T-cell (primary cell): ENCODE data around the gene SLC15A5. TPM values are rescaled to one million over a fixed set of nuclear protein-coding genes. Genes with fewer than 3 reads are reported as not detected.

Experiments used
- ATAC-seq, 4 experiments: fragments of 200-7000 bp in 3 of 4; fragments of 150-1000 bp in 1 of 4; cut with Tn5 transposase; replicated peaks in 1 of 4; 1 replicate in 3 of 4; 2 replicates in 1 of 4; pipeline ENCODE4 v1.10.0; 2021; ENCODE audit warnings: moderate library complexity in 3 of 4, mild to moderate bottlenecking in 2 of 4, moderate number of reproducible peaks in 1 of 4
- CTCF ChIA-PET, 2 donors: fragments of 300-600 bp; sonication (Branson Sonifier 250); formaldehyde crosslinking; loops; one replicate each; lab custom pipeline; 2022; ENCODE audit warnings: antibody characterized with exemption in 2 of 2; lab: Charles Lee
- POLR2A ChIA-PET, 2 donors: fragments of 300-600 bp; sonication (Branson Sonifier 250); formaldehyde crosslinking; loops; one replicate each; lab custom pipeline; 2022; ENCODE audit warnings: antibody characterized with exemption in 2 of 2; lab: Charles Lee
- DNase-seq, 35 experiments: peaks; one replicate each; pipeline versions ENCODE4 v3.0.0 to v3.0.0-alpha.2; 2013 to 2023
- H3K27ac ChIP-seq: one replicate; pipeline ENCODE4 v1.5.1; 2013; ENCODE audit warnings: low read length
- H3K27me3 ChIP-seq, 2 experiments: replicated peaks in 1 of 2; 1 replicate in 1 of 2; 2 replicates in 1 of 2; pipeline versions ENCODE4 v1.6.1 to v1.7.0; 2013; ENCODE audit warnings: low read length in 1 of 2, mixed read lengths in 1 of 2; ENCODE audit not compliant: control insufficient read depth in 2 of 2, insufficient read depth in 2 of 2; ENCODE audit errors: extremely low read depth in 1 of 2
- H3K36me3 ChIP-seq, 2 donors: 1 replicate in 1 of 2; 2 replicates in 1 of 2; pipeline versions ENCODE4 v1.6.1 to v1.7.0; 2013; ENCODE audit warnings: low read length in 1 of 2; ENCODE audit not compliant: control insufficient read depth in 2 of 2, insufficient read depth in 1 of 2; ENCODE audit errors: extremely low read depth in 1 of 2
- H3K4me1 ChIP-seq, 2 experiments: 1 replicate in 1 of 2; 2 replicates in 1 of 2; pipeline versions ENCODE4 v1.6.1 to v1.7.0; 2013; ENCODE audit warnings: low read length in 2 of 2, mixed read lengths in 1 of 2; ENCODE audit not compliant: insufficient read depth in 2 of 2, control insufficient read depth in 1 of 2; ENCODE audit errors: extremely low read depth in 1 of 2
- H3K4me3 ChIP-seq, 2 donors: 1 replicate in 1 of 2; 2 replicates in 1 of 2; pipeline versions ENCODE4 v1.5.1 to v1.7.0; 2013; ENCODE audit warnings: mild to moderate bottlenecking in 2 of 2, low read length in 1 of 2, moderate library complexity in 1 of 2; ENCODE audit not compliant: control insufficient read depth in 1 of 2; ENCODE audit errors: extremely low read depth in 1 of 2
- H3K9me3 ChIP-seq: 2 replicates; pipeline ENCODE4 v1.7.0; 2013
- H3K27ac Mint-ChIP-seq, 2 donors: one replicate each; pipeline ENCODE4 v1.8.0; 2020 to 2021; ENCODE audit warnings: mild to moderate bottlenecking in 2 of 2, mixed read lengths in 2 of 2
- H3K27me3 Mint-ChIP-seq, 2 donors: one replicate each; pipeline ENCODE4 v1.8.0; 2021 to 2022; ENCODE audit warnings: mixed read lengths in 2 of 2
- H3K36me3 Mint-ChIP-seq: one replicate; pipeline ENCODE4 v1.8.0; 2021; ENCODE audit warnings: mixed read lengths
- H3K4me1 Mint-ChIP-seq, 3 donors: one replicate each; pipeline ENCODE4 v1.8.0; 2020 to 2022; ENCODE audit warnings: mixed read lengths in 3 of 3, mild to moderate bottlenecking in 1 of 3
- H3K4me3 Mint-ChIP-seq, 3 donors: one replicate each; pipeline ENCODE4 v1.8.0; 2020 to 2022; ENCODE audit warnings: mild to moderate bottlenecking in 3 of 3, mixed read lengths in 3 of 3, moderate library complexity in 3 of 3
- H3K9me3 Mint-ChIP-seq, 3 donors: one replicate each; pipeline ENCODE4 v1.8.0; 2020 to 2022; ENCODE audit warnings: mixed read lengths in 3 of 3
- WGBS: methylation state at CpG from one replicate; pipeline ENCODE4 v1.1.5; 2013; ENCODE audit warnings: missing lambda C conversion rate; ENCODE audit not compliant: insufficient coverage; 5-methylcytosine and 5-hydroxymethylcytosine counted together
- total RNA-seq, 35 experiments: library from RNA in 6 of 35; stranded (reverse) in 6 of 35; fragments of 120-200 nt in 1 of 35; gene quantifications; one replicate each; pipeline versions ENCODE4 v1.2.1 to v1.2.4 and lab custom pipeline; 2013 to 2026

SLC15A5 gene
- total RNA-seq, 5 donors from 2014 or later (not counting 1 experiment from before 2014, with no cell fraction given): not detected

DNA sequence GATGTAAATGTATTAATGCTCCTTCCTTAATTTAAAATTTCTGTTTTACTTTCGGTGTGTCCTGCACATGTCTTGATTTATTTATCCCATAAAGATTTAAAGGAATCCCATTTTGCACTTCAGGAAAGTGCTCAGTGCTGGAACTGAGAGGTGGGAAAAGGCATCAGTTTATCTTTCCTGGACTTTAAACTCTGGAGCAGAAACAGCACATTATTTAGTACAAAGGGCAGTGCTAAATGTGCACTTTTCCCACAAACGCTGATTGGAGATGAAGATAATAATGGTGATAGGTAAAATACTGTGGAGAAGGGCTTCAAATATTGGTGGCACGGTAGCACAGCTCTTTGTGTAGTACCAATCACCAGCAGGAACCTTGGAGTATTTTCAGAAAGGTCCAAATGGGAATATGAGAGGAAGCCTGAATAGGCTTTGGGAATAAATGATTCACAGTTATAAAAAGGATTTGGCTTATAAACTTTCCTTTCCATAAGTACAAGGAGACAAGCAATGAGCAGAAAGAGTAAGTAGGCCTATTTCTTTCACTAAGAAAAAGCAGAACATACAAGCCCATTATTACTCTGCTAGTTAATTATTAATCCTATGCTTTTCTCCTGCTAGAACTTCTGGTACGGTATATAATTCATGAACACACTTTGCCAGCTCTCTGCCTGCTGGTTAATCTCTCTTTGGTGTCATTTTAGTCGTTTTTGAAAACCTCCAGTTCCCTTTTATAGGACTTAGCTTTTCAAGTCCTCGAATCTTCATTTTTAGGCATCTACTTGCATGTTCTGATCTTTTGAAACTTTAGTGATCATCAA lies 58.3 kb downstream of the SLC15A5 start:
- no peaks in the 10 kb centered on the region for H3K36me3 ChIP-seq
- 60% methylated on average over 4 of the region's 6 CpGs for WGBS
- peaks cover 0 to 11% (median 2%) of the 10 kb centered on the region in 3 donors for H3K9me3 Mint-ChIP-seq
- ATAC-seq (no peak), DNase-seq (no peak)
- no peak overlapping the region for H3K4me3 Mint-ChIP-seq
- H3K27me3 Mint-ChIP-seq: no peaks in the 10 kb centered on the region
- H3K4me1 ChIP-seq: no peaks in the 10 kb centered on the region
- no peaks in the 10 kb centered on the region for H3K36me3 Mint-ChIP-seq
- no peak overlapping the region for H3K27ac ChIP-seq
- ChIA-PET CTCF (no interaction called here), POLR2A (no interaction called here)
- H3K27me3 ChIP-seq: no peaks in the 10 kb centered on the region
- no peak overlapping the region for H3K4me3 ChIP-seq
- H3K9me3 ChIP-seq: no peaks in the 10 kb centered on the region
- no peaks in the 10 kb centered on the region for H3K4me1 Mint-ChIP-seq
- H3K27ac Mint-ChIP-seq: no peak overlapping the region

DNA sequence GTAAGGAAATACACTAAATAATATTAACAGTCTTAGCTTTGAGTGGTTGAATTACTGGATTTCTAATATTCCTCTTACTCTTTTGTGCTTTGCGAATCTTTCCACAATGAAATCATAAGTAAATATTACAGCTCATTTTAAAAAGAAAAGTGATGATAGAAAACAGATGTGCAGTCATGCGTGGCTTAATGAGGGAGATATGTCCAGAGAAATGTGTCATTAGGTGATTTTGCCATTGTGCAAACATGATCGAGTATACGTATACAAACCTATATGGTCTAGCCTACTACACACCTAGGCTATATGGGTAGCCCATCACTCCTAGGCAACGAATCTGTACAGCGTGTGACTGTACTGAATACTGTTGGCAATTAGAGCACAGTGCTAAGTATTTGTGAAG lies 59.3 kb downstream of the SLC15A5 start:
- Mint-ChIP-seq H3K9me3 (peaks cover 0 to 11% (median 2%) of the 10 kb centered on the region in 3 donors), H3K27ac (no peak overlapping the region), H3K4me3 (no peak overlapping the region), H3K36me3 (no peaks in the 10 kb centered on the region), H3K4me1 (no peaks in the 10 kb centered on the region), H3K27me3 (no peaks in the 10 kb centered on the region)
- no CpG with 5 or more reads among the region's 6 CpGs for WGBS
- no peak overlapping the region for H3K27ac ChIP-seq
- H3K27me3 ChIP-seq: no peaks in the 10 kb centered on the region
- ATAC-seq: no peak
- no peaks in the 10 kb centered on the region for H3K9me3 ChIP-seq
- ChIA-PET CTCF (no interaction called here), POLR2A (no interaction called here)
- H3K4me3 ChIP-seq: no peak overlapping the region
- no peaks in the 10 kb centered on the region for H3K36me3 ChIP-seq
- no peak for DNase-seq
- H3K4me1 ChIP-seq: no peaks in the 10 kb centered on the region

DNA sequence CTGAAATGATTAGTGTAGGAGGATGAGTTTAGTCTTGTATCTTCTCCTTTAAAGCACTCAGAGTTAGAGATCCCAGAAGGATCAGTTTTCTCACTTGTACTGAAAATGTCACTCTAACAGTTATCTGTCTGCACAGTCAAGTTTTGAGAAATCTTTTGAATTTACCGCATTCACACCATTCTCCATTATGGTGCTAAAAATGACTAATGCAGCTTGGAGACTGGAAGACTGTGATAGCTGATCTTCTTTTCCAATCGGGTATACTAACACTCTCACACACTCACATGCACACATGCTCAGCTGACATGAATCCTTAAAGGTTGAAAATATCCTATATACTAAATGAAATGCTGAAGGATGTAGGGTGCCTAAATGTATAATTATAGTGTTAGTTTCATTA lies 65.8 kb downstream of the SLC15A5 start:
- no peaks in the 10 kb centered on the region for H3K36me3 ChIP-seq
- no peaks in the 10 kb centered on the region for H3K4me1 Mint-ChIP-seq
- no peaks in the 10 kb centered on the region for H3K9me3 ChIP-seq
- H3K4me1 ChIP-seq: no peaks in the 10 kb centered on the region
- no peaks in the 10 kb centered on the region for H3K9me3 Mint-ChIP-seq
- no peak for ATAC-seq
- no peaks in the 10 kb centered on the region for H3K36me3 Mint-ChIP-seq
- ChIA-PET POLR2A (no interaction called here), CTCF (no interaction called here)
- no peak overlapping the region for H3K27ac Mint-ChIP-seq
- no CpG with 5 or more reads among the region's 2 CpGs for WGBS
- H3K27me3 Mint-ChIP-seq: no peaks in the 10 kb centered on the region
- H3K27me3 ChIP-seq: no peaks in the 10 kb centered on the region
- no peak overlapping the region for H3K4me3 ChIP-seq
- no peak for DNase-seq
- H3K27ac ChIP-seq: no peak overlapping the region
- no peak overlapping the region for H3K4me3 Mint-ChIP-seq

DNA sequence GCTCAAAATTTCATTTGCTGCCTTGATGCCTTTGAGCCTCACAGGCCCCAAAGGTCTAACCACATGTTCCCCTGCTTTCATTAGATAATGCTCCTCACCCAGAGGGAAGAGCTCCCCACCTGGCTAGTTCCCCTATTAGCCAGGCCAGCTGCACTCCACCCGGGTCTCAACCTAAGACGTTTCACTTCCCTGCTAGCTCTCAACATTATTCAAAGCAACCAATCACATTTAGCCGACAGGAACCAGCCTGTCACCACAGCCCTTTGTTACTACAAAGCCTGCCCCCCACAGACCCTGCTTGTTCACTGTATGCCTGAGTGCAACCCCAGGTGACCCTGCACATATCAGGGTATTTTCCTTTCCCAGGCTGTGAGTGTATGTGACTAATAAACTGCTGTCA lies 78.6 kb downstream of the SLC15A5 start:
- Mint-ChIP-seq H3K4me3 (no peak overlapping the region), H3K36me3 (no peaks in the 10 kb centered on the region), H3K4me1 (no peaks in the 10 kb centered on the region), H3K27ac (no peak overlapping the region), H3K27me3 (no peaks in the 10 kb centered on the region), H3K9me3 (peaks cover 6 to 21% (median 8%) of the 10 kb centered on the region in 3 donors)
- H3K27me3 ChIP-seq: no peaks in the 10 kb centered on the region
- DNase-seq (peak in 1 of 35 experiments; percentile 1), ATAC-seq (no peak)
- CTCF ChIA-PET: no interaction called here
- H3K27ac ChIP-seq: no peak overlapping the region
- H3K4me1 ChIP-seq: no peaks in the 10 kb centered on the region
- no peaks in the 10 kb centered on the region for H3K36me3 ChIP-seq
- H3K4me3 ChIP-seq: no peak overlapping the region
- 8% methylated on average over 2 of the region's 3 CpGs for WGBS
- H3K9me3 ChIP-seq: no peaks in the 10 kb centered on the region
- POLR2A ChIA-PET: no interaction called here

DNA sequence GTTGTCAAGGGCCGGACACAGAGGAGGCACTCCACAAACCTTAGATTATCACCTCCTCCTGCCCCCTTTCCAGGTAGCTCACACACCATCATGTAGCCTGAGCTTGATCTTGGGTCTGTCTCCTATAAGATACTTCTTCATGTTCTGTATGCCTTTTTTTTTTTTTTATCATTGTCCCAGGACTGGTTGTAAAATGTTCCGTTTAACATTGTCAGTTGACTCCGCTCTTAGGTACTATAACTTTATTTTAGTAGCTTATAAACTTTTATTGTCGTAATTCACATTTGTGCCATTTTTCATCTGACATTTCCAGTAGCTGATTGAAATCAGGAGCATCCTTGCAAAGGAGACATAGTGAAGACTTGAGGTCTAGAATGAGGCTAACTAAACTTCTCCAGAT lies 79.9 kb downstream of the SLC15A5 start:
- no peak for DNase-seq
- Histone ChIP-seq H3K36me3 (no peaks in the 10 kb centered on the region), H3K27me3 (no peaks in the 10 kb centered on the region), H3K27ac (no peak overlapping the region), H3K4me3 (no peak overlapping the region), H3K4me1 (no peaks in the 10 kb centered on the region), H3K9me3 (no peaks in the 10 kb centered on the region)
- Mint-ChIP-seq H3K4me3 (no peak overlapping the region), H3K4me1 (no peaks in the 10 kb centered on the region), H3K27ac (no peak overlapping the region), H3K36me3 (no peaks in the 10 kb centered on the region), H3K27me3 (no peaks in the 10 kb centered on the region), H3K9me3 (peaks cover 6 to 21% (median 8%) of the 10 kb centered on the region in 3 donors)
- ChIA-PET CTCF (no interaction called here), POLR2A (no interaction called here)
- ATAC-seq: no peak
- no CpG with 5 or more reads among the region's 4 CpGs for WGBS

DNA sequence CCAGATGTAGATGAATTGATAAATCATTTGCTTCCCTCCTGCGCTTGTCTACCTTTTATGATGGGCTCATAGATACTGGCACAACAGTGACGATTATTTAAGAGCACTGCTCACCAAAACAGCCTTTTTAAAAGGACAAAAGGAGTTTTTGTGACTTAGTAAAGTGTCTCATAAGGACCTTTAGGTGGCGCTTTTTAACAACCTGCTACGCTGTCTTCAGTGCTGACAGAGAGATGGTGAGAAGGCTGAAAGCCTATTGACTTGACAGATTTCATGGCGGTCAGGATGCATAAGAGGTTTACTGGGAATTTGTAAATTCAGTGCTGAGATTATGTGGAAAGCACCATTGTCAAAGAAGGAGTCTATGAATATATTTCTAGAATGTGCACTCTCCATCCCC lies 87.6 kb downstream of the SLC15A5 start:
- 100% methylated on average over 1 of the region's 5 CpGs for WGBS
- no peaks in the 10 kb centered on the region for H3K27me3 ChIP-seq
- H3K4me1 ChIP-seq: no peaks in the 10 kb centered on the region
- H3K9me3 ChIP-seq: no peaks in the 10 kb centered on the region
- no peak for ATAC-seq
- H3K4me3 Mint-ChIP-seq: no peak overlapping the region
- H3K27ac Mint-ChIP-seq: no peak overlapping the region
- H3K4me1 Mint-ChIP-seq: no peaks in the 10 kb centered on the region
- H3K27me3 Mint-ChIP-seq: no peaks in the 10 kb centered on the region
- no peak for DNase-seq
- no peaks in the 10 kb centered on the region for H3K36me3 ChIP-seq
- peaks cover 0 to 4% (median 0%) of the 10 kb centered on the region in 3 donors for H3K9me3 Mint-ChIP-seq
- no peak overlapping the region for H3K4me3 ChIP-seq
- H3K36me3 Mint-ChIP-seq: no peaks in the 10 kb centered on the region
- ChIA-PET POLR2A (no interaction called here), CTCF (no interaction called here)
- H3K27ac ChIP-seq: no peak overlapping the region
